Measurements from ENCODE around the gene CCR6. TPM values are rescaled to one million over a fixed set of nuclear protein-coding genes. Genes with fewer than 3 reads are reported as not detected.

The CCR6 gene
- total and polyA plus RNA-seq, 2 of the 13 experiments (the other 11 are each of a cell fraction or from before 2014, with no cell fraction given), result 4.5 to 8.7 TPM

GRCh38 chr6:167077241-167077932, 45.5 kb upstream of the CCR6 start (continued):
- TF ChIP-seq AHDC1 (CRISPR knock-in tag; IDR thresholded peaks at IDR 0.05; ENCODE audit: borderline replicate concordance) (peak; percentile 61; the same call in 1 of the 2 replicates), ZNF124 (CRISPR knock-in tag; IDR thresholded peaks at IDR 0.05) (peak; percentile 72; the same call in 1 of the 2 replicates), ZBTB49 (CRISPR knock-in tag; IDR thresholded peaks at IDR 0.05; ENCODE audit: borderline replicate concordance) (no peak), ZC3H4 (CRISPR knock-in tag; IDR thresholded peaks at IDR 0.05; ENCODE audit: borderline replicate concordance) (no peak), ZNF569 (CRISPR knock-in tag; IDR thresholded peaks at IDR 0.05; ENCODE audit: borderline replicate concordance) (no peak), ZFY (CRISPR knock-in tag; IDR thresholded peaks at IDR 0.05) (peak; percentile 69), SAP130 (CRISPR knock-in tag; IDR thresholded peaks at IDR 0.05; ENCODE audit: low read depth) (peak; percentile 69), MXD4 (CRISPR knock-in tag; IDR thresholded peaks at IDR 0.05) (no peak), PRDM10 (CRISPR knock-in tag; IDR thresholded peaks at IDR 0.05; ENCODE audit: low read depth) (no peak), LBX2 (CRISPR knock-in tag; IDR thresholded peaks at IDR 0.05; ENCODE audit: borderline replicate concordance) (no peak), SRSF9 (IDR thresholded peaks at IDR 0.05; ENCODE audit: borderline replicate concordance, insufficient read depth, low read depth, low read length, poor library complexity, severe bottlenecking) (no peak), ZNF512B (CRISPR knock-in tag; IDR thresholded peaks at IDR 0.05; ENCODE audit: borderline replicate concordance) (no peak)

Measured in HepG2 (cell line).